MCF 10A (cell line): ENCODE data around the gene UBXN6. TPM values are rescaled to one million over a fixed set of nuclear protein-coding genes. Genes with fewer than 3 reads are reported as not detected.

ENCODE experiments used
- BruUV-seq: library from RNA; stranded (reverse); fragments of 400-500 nt; replicated peaks from 2 replicates; lab custom pipeline; 2021; lab: Mats Ljungman, UMichigan
- CTCF ChIA-PET: fragments of 300-600 bp; sonication (Branson Sonifier 250); formaldehyde crosslinking; extraction: SDS; loops from one replicate; lab custom pipeline; 2021; ENCODE audit warnings: antibody characterized with exemption, inconsistent platforms; lab: Yijun Ruan, JAX
- POLR2A ChIA-PET: fragments of 300-600, 350-650 bp; sonication (Branson Sonifier 250); formaldehyde crosslinking; extraction: SDS; loops from one replicate; lab custom pipeline; 2020; ENCODE audit warnings: antibody characterized with exemption, inconsistent platforms; lab: Yijun Ruan, JAX
- DNase-seq: peaks from one replicate; pipeline ENCODE4 v3.0.0-alpha.2; 2018; ENCODE audit not compliant: unreplicated experiment
- H3K27ac Mint-ChIP-seq: one replicate; pipeline ENCODE4 v1.8.0; 2022; ENCODE audit warnings: mild to moderate bottlenecking, low read depth, mixed read lengths; ENCODE audit not compliant: unreplicated experiment
- H3K27me3 Mint-ChIP-seq: one replicate; pipeline ENCODE4 v1.8.0; 2022; ENCODE audit warnings: mixed read lengths; ENCODE audit not compliant: insufficient read depth, unreplicated experiment
- H3K36me3 Mint-ChIP-seq: one replicate; pipeline ENCODE4 v1.8.0; 2022; ENCODE audit warnings: mild to moderate bottlenecking, moderate library complexity, mixed read lengths; ENCODE audit not compliant: insufficient read depth, unreplicated experiment
- H3K4me1 Mint-ChIP-seq: one replicate; pipeline ENCODE4 v1.8.0; 2022; ENCODE audit warnings: mixed read lengths; ENCODE audit not compliant: insufficient read depth, unreplicated experiment
- H3K4me3 Mint-ChIP-seq: one replicate; pipeline ENCODE4 v1.8.0; 2022; ENCODE audit warnings: mild to moderate bottlenecking, moderate library complexity, mixed read lengths; ENCODE audit not compliant: unreplicated experiment
- H3K9me3 Mint-ChIP-seq: one replicate; pipeline ENCODE4 v1.8.0; 2022; ENCODE audit warnings: mixed read lengths; ENCODE audit not compliant: unreplicated experiment
- CTCF ChIP-seq: fragments of 200-600 bp; IDR thresholded peaks from one replicate; pipeline ENCODE4 v1.8.0; 2022; ENCODE audit warnings: antibody characterized with exemption, mild to moderate bottlenecking; ENCODE audit not compliant: unreplicated experiment
- intact Hi-C: fragments of 100-400 bp; cut with micrococcal nuclease; formaldehyde crosslinking; loops from 2 replicates; pipeline ENCODE4 v1.14.1; 2022
- total RNA-seq: library from RNA; stranded (reverse); gene quantifications from 2 replicates; pipeline ENCODE4 v1.2.3, GENCODE V29; 2022

UBXN6 gene
- total RNA-seq, 1 experiment from 2014 or later: 94.8 TPM

- no peaks in the 10 kb centered on the region for H3K27me3 Mint-ChIP-seq
- ChIA-PET POLR2A (no interaction called here), CTCF (interaction anchor here (1.0 to 3.4 kb wide), 3 partner anchors 8 to 22 kb away, joined by 3 to 12 read pairs (median 9); no protein-coding TSS in a partner anchor)
- H3K36me3 Mint-ChIP-seq: peaks cover 17% of the 10 kb centered on the region
- no peak overlapping the region for H3K4me3 Mint-ChIP-seq
- intact Hi-C loops: no loop called here
- no peaks in the 10 kb centered on the region for H3K9me3 Mint-ChIP-seq
- TF ChIP-seq CTCF: no peak
- DNase-seq: no peak
- H3K27ac Mint-ChIP-seq: no peak overlapping the region
- peaks cover 10% of the 10 kb centered on the region for H3K4me1 Mint-ChIP-seq
- BruUV-seq: no TSS peak
These were observed 46.2 kb upstream of the UBXN6 start for GRCh38 chr19:4503825-4504170.

- no peak for TF ChIP-seq CTCF
- no peaks in the 10 kb centered on the region for H3K27me3 Mint-ChIP-seq
- peaks cover 22% of the 10 kb centered on the region for H3K36me3 Mint-ChIP-seq
- POLR2A ChIA-PET: no interaction called here
- no peak for DNase-seq
- no TSS peak for BruUV-seq
- no peak overlapping the region for H3K27ac Mint-ChIP-seq
- no peaks in the 10 kb centered on the region for H3K9me3 Mint-ChIP-seq
- peaks cover 10% of the 10 kb centered on the region for H3K4me1 Mint-ChIP-seq
- CTCF ChIA-PET: interaction anchor here (1.0 to 3.4 kb wide), 3 partner anchors 8 to 22 kb away, joined by 3 to 12 read pairs (median 9); no protein-coding TSS in a partner anchor
- intact Hi-C loops: no loop called here
- no peak overlapping the region for H3K4me3 Mint-ChIP-seq
These were observed 45.7 kb upstream of the UBXN6 start for GRCh38 chr19:4503132-4503824.

- no peak overlapping the region for H3K4me3 Mint-ChIP-seq
- no peaks in the 10 kb centered on the region for H3K27me3 Mint-ChIP-seq
- no peaks in the 10 kb centered on the region for H3K9me3 Mint-ChIP-seq
- H3K36me3 Mint-ChIP-seq: peaks cover 30% of the 10 kb centered on the region
- no TSS peak for BruUV-seq
- peaks cover 10% of the 10 kb centered on the region for H3K4me1 Mint-ChIP-seq
- no peak overlapping the region for H3K27ac Mint-ChIP-seq
- TF ChIP-seq CTCF: no peak
- CTCF ChIA-PET: interaction anchor here (3.4 kb wide), 1 partner anchor 23 kb away, joined by 12 read pairs; no protein-coding TSS in a partner anchor
- POLR2A ChIA-PET: no interaction called here
- intact Hi-C loops: no loop called here
- DNase-seq: no peak
These were observed 44.9 kb upstream of the UBXN6 start for GRCh38 chr19:4502282-4503131.

- no peak overlapping the region for H3K27ac Mint-ChIP-seq
- H3K4me3 Mint-ChIP-seq: no peak overlapping the region
- DNase-seq: no peak
- intact Hi-C loops: no loop called here
- peaks cover 8% of the 10 kb centered on the region for H3K4me1 Mint-ChIP-seq
- peaks cover 37% of the 10 kb centered on the region for H3K36me3 Mint-ChIP-seq
- POLR2A ChIA-PET: no interaction called here
- BruUV-seq: no TSS peak
- H3K9me3 Mint-ChIP-seq: no peaks in the 10 kb centered on the region
- no peaks in the 10 kb centered on the region for H3K27me3 Mint-ChIP-seq
- no peak for TF ChIP-seq CTCF
- CTCF ChIA-PET: interaction anchor here (0.7 to 3.4 kb wide), 2 partner anchors 24 to 58 kb away, joined by 3 to 12 read pairs; no protein-coding TSS in a partner anchor
These were observed 44.1 kb upstream of the UBXN6 start for GRCh38 chr19:4501691-4502090.
